Calu3 (cell line): ENCODE measurements around the gene RPS14. TPM values are rescaled to one million over a fixed set of nuclear protein-coding genes. Genes with fewer than 3 reads are reported as not detected.
A peak's percentile ranks its signal among the peaks of the same experiment; 100 is the strongest.

Source experiments
- BruUV-seq: library from RNA; stranded (reverse); fragments of 400-500 nt; replicated peaks from 2 replicates; lab custom pipeline; 2021; lab: Mats Ljungman, UMichigan
- CTCF ChIA-PET: fragments of 300-600 bp; sonication (Branson Sonifier 250); formaldehyde crosslinking; loops from one replicate; lab custom pipeline; 2022; ENCODE audit warnings: antibody characterized with exemption; lab: Charles Lee
- DNase-seq: peaks from one replicate; pipeline ENCODE4 v3.0.0; 2022
- H3K27ac Mint-ChIP-seq: one replicate; pipeline ENCODE4 v1.8.0; 2022; ENCODE audit warnings: mixed read lengths; ENCODE audit not compliant: unreplicated experiment
- H3K27me3 Mint-ChIP-seq: one replicate; pipeline ENCODE4 v1.8.0; 2022; ENCODE audit warnings: mixed read lengths; ENCODE audit not compliant: unreplicated experiment
- H3K36me3 Mint-ChIP-seq: one replicate; pipeline ENCODE4 v1.8.0; 2022; ENCODE audit warnings: mild to moderate bottlenecking, moderate library complexity, mixed read lengths; ENCODE audit not compliant: insufficient read depth, unreplicated experiment
- H3K4me1 Mint-ChIP-seq: one replicate; pipeline ENCODE4 v1.8.0; 2022; ENCODE audit warnings: mild to moderate bottlenecking, low read depth, mixed read lengths; ENCODE audit not compliant: unreplicated experiment
- H3K4me3 Mint-ChIP-seq: one replicate; pipeline ENCODE4 v1.8.0; 2022; ENCODE audit warnings: mild to moderate bottlenecking, low read depth, moderate library complexity, mixed read lengths; ENCODE audit not compliant: unreplicated experiment
- H3K9me3 Mint-ChIP-seq: one replicate; pipeline ENCODE4 v1.8.0; 2022; ENCODE audit warnings: low read depth, mixed read lengths; ENCODE audit not compliant: unreplicated experiment
- intact Hi-C: fragments of 100-400 bp; cut with micrococcal nuclease; formaldehyde crosslinking; loops from one replicate; pipeline ENCODE4 v1.10.0; 2022; ENCODE audit not compliant: unreplicated experiment
- total RNA-seq: library from RNA; stranded (reverse); gene quantifications from 2 replicates; pipeline ENCODE4 v1.2.3, GENCODE V29; 2022
- TF ChIP-seq, protein P1 (sequence below): fragments of 200-600 bp; IDR thresholded peaks from one replicate; pipeline ENCODE4 v1.8.0; 2022; ENCODE audit warnings: antibody characterized with exemption; ENCODE audit not compliant: unreplicated experiment

The RPS14 gene
- total RNA-seq, 1 experiment from 2014 or later, result 2,330 TPM

DNA sequence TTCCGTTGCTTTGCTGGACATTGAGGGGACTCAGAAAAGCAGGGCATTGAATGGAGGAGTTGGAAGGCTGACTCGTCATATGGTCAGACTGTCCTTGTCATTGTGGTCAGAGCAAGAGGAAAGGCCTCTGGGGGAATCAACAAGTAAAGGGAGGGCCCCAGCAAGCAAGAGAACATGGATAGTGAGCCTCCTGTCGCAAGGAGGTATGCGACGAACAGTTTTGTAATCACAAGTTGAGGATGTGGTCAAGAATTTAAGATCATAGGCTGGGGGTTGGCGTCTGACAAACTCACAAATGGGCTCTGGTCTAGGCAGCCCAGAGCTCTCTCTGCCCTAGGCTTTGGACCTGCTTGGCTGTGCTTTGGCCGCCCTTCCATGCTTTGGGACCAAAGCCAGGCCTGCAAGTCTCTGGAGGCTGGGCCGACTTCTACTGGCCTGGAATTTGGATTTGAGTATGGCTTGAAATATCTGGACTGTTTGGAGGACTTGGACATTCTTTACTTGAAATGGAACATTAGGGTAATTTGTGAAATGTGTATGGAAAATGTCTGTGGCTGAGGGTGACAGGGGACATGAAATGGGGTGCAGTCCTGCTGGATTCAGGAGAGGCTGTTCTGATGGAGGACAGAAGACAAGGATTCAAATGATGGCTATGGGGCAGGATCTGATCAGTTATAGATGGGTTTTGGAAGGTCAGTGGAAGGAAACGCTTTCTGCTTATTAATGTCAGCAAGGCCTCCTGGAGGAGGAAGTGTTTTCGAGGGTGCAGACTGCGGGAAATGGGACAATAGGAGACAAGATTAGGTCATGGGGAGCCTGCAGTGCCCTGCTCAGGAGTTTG is 39.2 kb upstream of the RPS14 start:
- no peak for DNase-seq
- Mint-ChIP-seq H3K27me3 (no peaks in the 10 kb centered on the region), H3K4me1 (peaks cover 46% of the 10 kb centered on the region), H3K4me3 (peak overlapping the region; percentile 61), H3K27ac (no peak overlapping the region), H3K9me3 (no peaks in the 10 kb centered on the region), H3K36me3 (peaks cover 29% of the 10 kb centered on the region)
- CTCF ChIA-PET, result interaction anchor here (0.7 kb wide), 1 partner anchor 39 kb away, joined by 3 read pairs; no protein-coding TSS in a partner anchor
- TF ChIP-seq, protein P1, sequence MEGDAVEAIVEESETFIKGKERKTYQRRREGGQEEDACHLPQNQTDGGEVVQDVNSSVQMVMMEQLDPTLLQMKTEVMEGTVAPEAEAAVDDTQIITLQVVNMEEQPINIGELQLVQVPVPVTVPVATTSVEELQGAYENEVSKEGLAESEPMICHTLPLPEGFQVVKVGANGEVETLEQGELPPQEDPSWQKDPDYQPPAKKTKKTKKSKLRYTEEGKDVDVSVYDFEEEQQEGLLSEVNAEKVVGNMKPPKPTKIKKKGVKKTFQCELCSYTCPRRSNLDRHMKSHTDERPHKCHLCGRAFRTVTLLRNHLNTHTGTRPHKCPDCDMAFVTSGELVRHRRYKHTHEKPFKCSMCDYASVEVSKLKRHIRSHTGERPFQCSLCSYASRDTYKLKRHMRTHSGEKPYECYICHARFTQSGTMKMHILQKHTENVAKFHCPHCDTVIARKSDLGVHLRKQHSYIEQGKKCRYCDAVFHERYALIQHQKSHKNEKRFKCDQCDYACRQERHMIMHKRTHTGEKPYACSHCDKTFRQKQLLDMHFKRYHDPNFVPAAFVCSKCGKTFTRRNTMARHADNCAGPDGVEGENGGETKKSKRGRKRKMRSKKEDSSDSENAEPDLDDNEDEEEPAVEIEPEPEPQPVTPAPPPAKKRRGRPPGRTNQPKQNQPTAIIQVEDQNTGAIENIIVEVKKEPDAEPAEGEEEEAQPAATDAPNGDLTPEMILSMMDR, result no peak
- intact Hi-C loops, result loop anchor here (5.0 kb wide), 1 partner anchor 34 kb away; no protein-coding TSS in a partner anchor
- no TSS peak for BruUV-seq

DNA sequence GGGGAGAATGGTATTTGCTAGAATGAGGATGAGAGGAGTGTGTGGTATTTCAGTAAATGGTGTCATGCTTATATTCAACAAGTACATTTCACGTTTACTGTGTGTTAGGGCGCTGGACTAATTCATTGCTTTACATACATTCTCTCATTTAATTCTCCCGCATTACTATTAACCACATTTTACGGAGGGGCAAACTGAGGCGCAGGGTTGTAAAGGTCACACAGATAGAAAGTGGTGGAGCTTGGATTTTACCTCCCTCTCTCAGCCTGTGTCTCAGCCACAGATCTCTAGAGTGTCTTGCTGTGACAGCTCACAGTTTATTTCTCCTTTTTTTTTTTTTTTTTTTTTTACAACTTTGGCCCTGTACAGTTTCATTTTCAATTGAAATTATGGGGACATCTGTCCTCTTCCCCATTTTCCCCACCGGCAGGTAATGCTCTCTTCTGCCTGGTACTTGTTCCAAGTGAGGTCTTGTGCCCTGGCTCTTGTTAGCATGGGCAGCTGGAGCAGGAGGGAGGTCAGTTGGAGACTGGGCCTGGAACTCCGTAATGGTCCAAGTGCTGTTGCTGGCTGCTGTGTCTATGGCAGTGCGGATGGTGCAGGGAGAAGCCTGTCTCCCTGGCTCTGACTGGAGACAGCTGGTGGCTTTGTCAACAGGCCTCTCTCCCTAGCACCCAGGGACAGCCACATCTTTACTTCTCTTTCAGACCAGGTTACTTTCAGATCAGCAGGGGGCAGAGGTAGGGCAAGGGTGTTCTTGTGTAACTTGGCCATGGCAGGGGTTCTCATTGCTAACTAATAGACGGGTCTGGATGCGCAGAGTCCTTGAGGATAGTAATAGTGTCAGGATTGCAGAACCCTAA is 37.9 kb upstream of the RPS14 start:
- Mint-ChIP-seq H3K27ac (peak overlapping the region; percentile 32), H3K4me3 (peak overlapping the region; percentile 61), H3K4me1 (peaks cover 46% of the 10 kb centered on the region), H3K9me3 (no peaks in the 10 kb centered on the region), H3K36me3 (peaks cover 29% of the 10 kb centered on the region), H3K27me3 (no peaks in the 10 kb centered on the region)
- BruUV-seq, result TSS peak; percentile 47
- intact Hi-C loops, result loop anchor here (5.0 kb wide), 1 partner anchor 35 kb away; no protein-coding TSS in a partner anchor
- CTCF ChIA-PET, result interaction anchor here (0.7 to 1.6 kb wide), 3 partner anchors 23 to 58 kb away, joined by 3 to 7 read pairs (median 4); no protein-coding TSS in a partner anchor
- DNase-seq, result no peak
- TF ChIP-seq, protein P1, result no peak

DNA sequence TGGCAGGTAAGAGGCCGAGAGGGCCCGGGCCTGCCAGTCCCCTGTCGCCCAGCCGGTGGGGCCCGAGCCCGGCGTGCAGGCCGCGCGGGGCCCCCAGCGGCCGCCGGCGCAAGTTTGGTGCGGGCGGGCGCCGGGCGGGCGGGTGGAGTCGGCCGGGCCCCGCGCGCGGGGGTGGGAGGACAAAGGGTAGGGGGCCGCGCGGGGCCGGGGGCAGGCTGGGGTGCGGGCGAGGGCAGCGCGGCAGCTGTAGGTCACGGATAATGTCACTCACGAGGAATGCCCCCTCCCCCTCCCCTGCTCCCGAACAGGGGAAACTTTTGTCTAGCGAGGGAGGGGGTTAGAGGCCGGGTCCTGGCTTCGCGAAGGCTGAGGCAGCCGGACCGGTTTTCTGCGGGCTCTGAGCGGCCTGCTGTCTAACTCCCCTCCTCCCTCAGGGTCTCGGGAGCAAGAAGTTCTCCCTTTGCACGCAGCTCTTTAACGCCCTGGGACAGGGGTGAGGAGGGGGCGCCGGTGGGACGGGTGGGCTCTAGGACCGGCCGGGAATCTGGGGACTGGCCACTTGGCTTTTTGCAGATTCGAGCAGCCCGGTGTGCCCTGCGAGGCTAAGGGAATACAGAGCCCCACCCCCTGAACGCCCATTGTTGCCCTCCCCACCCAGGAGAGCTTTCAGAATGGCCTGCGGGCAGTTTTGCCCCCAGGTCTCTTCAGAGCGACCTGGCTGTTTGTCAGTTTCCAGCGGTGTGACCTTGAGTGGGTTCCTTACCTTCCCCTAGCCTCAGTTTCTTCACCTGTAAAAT is 37.1 kb upstream of the RPS14 start:
- intact Hi-C loops, result loop anchor here (5.0 kb wide), 1 partner anchor 36 kb away; no protein-coding TSS in a partner anchor
- H3K4me1 Mint-ChIP-seq, result peaks cover 48% of the 10 kb centered on the region
- no TSS peak for BruUV-seq
- H3K36me3 Mint-ChIP-seq, result peaks cover 29% of the 10 kb centered on the region
- peak; percentile 89 for DNase-seq
- H3K27ac Mint-ChIP-seq, result peak overlapping the region; percentile 32
- H3K4me3 Mint-ChIP-seq, result peak overlapping the region; percentile 61
- H3K27me3 Mint-ChIP-seq, result no peaks in the 10 kb centered on the region
- CTCF ChIA-PET, result interaction anchor here (1.4 to 2.0 kb wide), 3 partner anchors 13 to 58 kb away, joined by 4 to 12 read pairs (median 7); no protein-coding TSS in a partner anchor
- TF ChIP-seq, protein P1, result no peak
- no peaks in the 10 kb centered on the region for H3K9me3 Mint-ChIP-seq
